ENCODE data around the gene FZR1. TPM values are rescaled to one million over a fixed set of nuclear protein-coding genes. Genes with fewer than 3 reads are reported as not detected.
A peak's percentile ranks its signal among the peaks of the same experiment; 100 is the strongest.

Gene FZR1
- 41.4 TPM for polyA plus RNA-seq (2013, experiment 1 of 2)
- polyA plus RNA-seq (2013, experiment 2 of 2) = 37.0 TPM

DNA sequence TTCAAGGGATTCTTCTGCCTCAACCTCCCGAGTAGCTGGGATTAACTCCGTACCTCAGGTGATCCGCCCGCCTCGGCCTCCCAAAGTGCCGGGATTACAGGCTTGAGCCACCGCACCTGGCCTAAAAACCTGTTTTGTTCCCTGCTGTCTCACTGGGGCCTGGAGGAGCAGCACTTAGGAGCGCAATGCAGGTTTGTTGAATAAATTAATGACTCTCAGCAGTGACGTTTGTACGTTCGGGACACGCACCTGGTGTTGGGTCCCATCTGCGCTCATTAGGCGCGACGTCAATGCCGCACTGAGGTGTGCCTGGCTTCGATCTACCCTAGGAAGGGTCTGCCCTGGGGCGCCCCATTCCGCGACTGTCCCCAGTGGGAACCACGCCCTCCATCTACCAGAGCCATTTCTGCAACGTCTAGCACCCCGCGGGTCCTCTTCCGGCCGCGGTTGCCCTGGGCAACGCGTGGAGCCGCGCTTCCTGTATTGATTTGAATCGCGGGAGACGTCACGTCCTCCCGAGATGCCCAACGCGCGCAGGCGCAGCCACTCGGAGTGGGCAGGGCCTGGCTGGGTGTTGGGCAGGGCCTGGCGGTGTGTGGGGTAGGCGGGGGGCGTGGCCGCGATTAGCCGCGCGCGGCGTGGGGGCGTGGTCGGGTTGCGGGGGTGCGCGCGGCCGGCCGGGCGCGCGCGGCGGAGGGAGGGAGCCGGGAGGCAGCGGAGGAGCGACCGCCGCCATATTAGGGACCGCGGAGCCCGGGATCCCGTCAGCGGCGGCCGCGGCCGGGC, at the start of gene FZR1:
FZR1 (plus strand) TSS at position 714 of the 786 bp plus-strand sequence. CDS start 16,679 bp downstream, outside the sequence.
- Histone ChIP-seq H3K27ac (replicated peaks; ENCODE audit: low read length) (peak within 1 kb of the TSS; percentile 47), H3K23ac (ENCODE audit: low read depth, low read length, poor library complexity) (peak within 1 kb of the TSS; percentile 85), H4K91ac (ENCODE audit: low read depth, low read length, poor library complexity) (no peak within 1 kb of the TSS), H3K27me3 (ENCODE audit: control insufficient read depth in 3 of 3, insufficient read depth in 3 of 3, low read depth in 1 of 3, low read length in 3 of 3) (no peaks in the 10 kb centered on the region), H3K36me3 (replicated peaks in 1 of 2; ENCODE audit: control insufficient read depth in 2 of 2, insufficient read depth in 2 of 2, low read length in 2 of 2) (peaks cover 17 to 31% of the 10 kb centered on the region in 2 donors), H3K79me1 (ENCODE audit: low read depth, low read length) (peaks cover 33% of the 10 kb centered on the region), H3K4me1 (ENCODE audit: control insufficient read depth in 2 of 2, insufficient read depth in 1 of 2, low read depth in 1 of 2, low read length in 2 of 2) (peaks cover 9 to 13% of the 10 kb centered on the region in 2 donors), H2BK12ac (ENCODE audit: low read length) (no peak within 1 kb of the TSS), H3K4me2 (ENCODE audit: insufficient read depth, low read length, poor library complexity, severe bottlenecking) (peak within 1 kb of the TSS; percentile 99), H3K14ac (ENCODE audit: low read length) (peak within 1 kb of the TSS; percentile 94), H4K8ac (ENCODE audit: low read depth, low read length) (peak within 1 kb of the TSS; percentile 86), H2BK15ac (ENCODE audit: low read length) (no peak within 1 kb of the TSS), H3K18ac (ENCODE audit: low read length) (peak within 1 kb of the TSS; percentile 95), H2AK5ac (ENCODE audit: low read depth, low read length) (peak within 1 kb of the TSS; percentile 97), H2AFZ (ENCODE audit: low read length) (peak within 1 kb of the TSS; percentile 90), H3K9me3 (replicated peaks in 1 of 2; ENCODE audit: control insufficient read depth in 2 of 2, insufficient read depth in 1 of 2, low read depth in 1 of 2, low read length in 2 of 2) (no peaks in the 10 kb centered on the region), H3K9ac (ENCODE audit: low read depth, low read length, poor library complexity) (peak within 1 kb of the TSS; percentile 99), H3K4me3 (ENCODE audit: low read length in 2 of 2) (peak within 1 kb of the TSS; percentile 90 to 92), H2BK120ac (ENCODE audit: low read depth, low read length) (peak within 1 kb of the TSS; percentile 97), H3K4ac (ENCODE audit: low read length) (no peak within 1 kb of the TSS), H2BK5ac (ENCODE audit: low read length) (peak within 1 kb of the TSS; percentile 90)
- peak; percentile 96 for DNase-seq (ENCODE audit: low spot score)
- no CpG with 5 or more reads among the region's 79 CpGs for WGBS, 2 donors (ENCODE audit: extremely low coverage in 2 of 2, insufficient read length in 2 of 2, insufficient replicate concordance in 1 of 2)

DNA sequence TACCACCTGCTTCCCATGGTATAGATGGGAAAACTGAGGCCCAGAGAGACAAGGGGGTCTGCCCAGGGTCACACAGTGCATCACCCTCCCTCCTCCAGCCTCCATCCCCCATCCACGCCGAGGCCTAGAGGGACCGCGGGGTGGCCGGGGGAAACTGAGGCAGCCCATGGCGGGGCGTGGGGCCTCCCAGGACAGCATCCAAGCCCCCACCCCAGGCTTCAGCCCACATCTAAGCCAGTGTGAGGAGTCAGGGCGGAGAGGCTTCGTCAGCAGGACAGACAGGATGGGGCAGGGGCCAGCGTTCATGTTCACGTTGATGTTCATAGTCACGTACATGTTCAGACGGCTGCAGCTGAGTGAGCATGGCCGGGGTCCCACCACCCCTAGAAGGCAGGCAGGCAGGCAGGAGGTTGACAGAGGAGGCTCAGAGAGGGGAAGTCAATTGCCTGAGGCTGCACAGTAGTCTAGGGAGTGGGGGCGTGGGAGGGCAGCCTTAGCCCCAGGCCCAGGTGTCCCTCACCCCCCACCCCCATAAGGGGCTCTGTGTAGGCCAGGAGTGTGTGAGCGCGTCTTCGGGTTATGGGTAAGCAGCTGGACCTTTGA, 49.1 kb upstream of the FZR1 start:
- Histone ChIP-seq H3K27me3 (ENCODE audit: control insufficient read depth in 3 of 3, insufficient read depth in 3 of 3, low read depth in 1 of 3, low read length in 3 of 3) (peaks cover 2 to 37% (median 8%) of the 10 kb centered on the region in 3 experiments), H3K9ac (ENCODE audit: low read depth, low read length, poor library complexity) (no peak overlapping the region), H2BK5ac (ENCODE audit: low read length) (peak overlapping the region; percentile 0), H3K9me3 (replicated peaks in 1 of 2; ENCODE audit: control insufficient read depth in 2 of 2, insufficient read depth in 1 of 2, low read depth in 1 of 2, low read length in 2 of 2) (no peaks in the 10 kb centered on the region), H3K36me3 (replicated peaks in 1 of 2; ENCODE audit: control insufficient read depth in 2 of 2, insufficient read depth in 2 of 2, low read length in 2 of 2) (peaks cover 0 to 3% of the 10 kb centered on the region in 2 donors), H3K4me3 (ENCODE audit: low read length in 2 of 2) (no peak overlapping the region), H2BK120ac (ENCODE audit: low read depth, low read length) (no peak overlapping the region), H3K27ac (replicated peaks; ENCODE audit: low read length) (no peak overlapping the region), H4K91ac (ENCODE audit: low read depth, low read length, poor library complexity) (no peak overlapping the region), H3K23ac (ENCODE audit: low read depth, low read length, poor library complexity) (peak overlapping the region; percentile 80), H2AFZ (ENCODE audit: low read length) (no peak overlapping the region), H2AK5ac (ENCODE audit: low read depth, low read length) (peak overlapping the region; percentile 4), H3K79me1 (ENCODE audit: low read depth, low read length) (peaks cover 3% of the 10 kb centered on the region), H3K4ac (ENCODE audit: low read length) (no peak overlapping the region), H3K18ac (ENCODE audit: low read length) (no peak overlapping the region), H3K14ac (ENCODE audit: low read length) (no peak overlapping the region), H4K8ac (ENCODE audit: low read depth, low read length) (no peak overlapping the region), H2BK12ac (ENCODE audit: low read length) (peak overlapping the region; percentile 58), H2BK15ac (ENCODE audit: low read length) (no peak overlapping the region), H3K4me1 (ENCODE audit: control insufficient read depth in 2 of 2, insufficient read depth in 1 of 2, low read depth in 1 of 2, low read length in 2 of 2) (peaks cover 13 to 18% of the 10 kb centered on the region in 2 donors), H3K4me2 (ENCODE audit: insufficient read depth, low read length, poor library complexity, severe bottlenecking) (no peak overlapping the region)
- no CpG with 5 or more reads among the region's 18 CpGs for WGBS, 2 donors (ENCODE audit: extremely low coverage in 2 of 2, insufficient read length in 2 of 2, insufficient replicate concordance in 1 of 2)
- DNase-seq (ENCODE audit: low spot score) = no peak

DNA sequence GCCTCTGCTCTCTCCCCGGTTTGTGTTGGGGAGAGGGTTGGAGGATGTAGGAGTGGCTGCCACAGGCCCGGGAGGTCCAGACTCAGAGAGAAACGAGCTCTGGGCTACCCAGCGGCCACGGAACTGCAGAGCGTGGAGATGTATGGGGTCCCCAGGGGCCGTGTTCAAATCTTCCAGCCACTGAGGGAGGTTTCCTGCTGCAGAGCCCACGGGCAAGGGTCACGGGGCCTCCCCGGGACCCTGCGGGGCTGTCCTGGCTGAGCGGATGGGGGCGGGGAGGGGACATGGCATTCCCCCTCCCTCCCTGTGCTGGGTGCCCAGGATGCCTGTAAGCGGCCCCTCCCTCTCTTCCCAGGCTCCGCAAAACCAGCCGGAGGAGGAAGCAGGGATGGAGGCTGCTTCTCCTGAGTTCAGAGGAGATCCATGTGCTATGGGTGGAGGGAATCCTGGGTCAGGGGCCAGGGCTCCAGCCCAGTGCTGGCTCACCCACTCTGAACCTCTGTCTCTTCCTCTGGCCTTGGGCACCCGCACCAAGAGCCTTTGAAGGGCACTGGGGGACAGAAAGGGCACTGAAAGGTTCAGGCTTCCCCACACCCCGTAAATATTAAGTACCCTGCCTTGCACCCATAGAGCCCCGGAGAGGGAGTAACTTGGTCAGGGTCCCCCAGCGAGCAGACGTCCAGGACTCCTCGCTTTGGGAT, 48.4 kb upstream of the FZR1 start:
- Histone ChIP-seq H3K4me3 (ENCODE audit: low read length in 2 of 2) (no peak overlapping the region), H2BK12ac (ENCODE audit: low read length) (no peak overlapping the region), H3K36me3 (replicated peaks in 1 of 2; ENCODE audit: control insufficient read depth in 2 of 2, insufficient read depth in 2 of 2, low read length in 2 of 2) (peaks cover 0 to 2% of the 10 kb centered on the region in 2 donors), H2BK120ac (ENCODE audit: low read depth, low read length) (no peak overlapping the region), H2AFZ (ENCODE audit: low read length) (peak overlapping the region; percentile 11), H3K79me1 (ENCODE audit: low read depth, low read length) (peaks cover 3% of the 10 kb centered on the region), H3K4ac (ENCODE audit: low read length) (no peak overlapping the region), H3K27me3 (ENCODE audit: control insufficient read depth in 3 of 3, insufficient read depth in 3 of 3, low read depth in 1 of 3, low read length in 3 of 3) (peaks cover 6 to 41% (median 12%) of the 10 kb centered on the region in 3 experiments), H3K14ac (ENCODE audit: low read length) (no peak overlapping the region), H3K9me3 (replicated peaks in 1 of 2; ENCODE audit: control insufficient read depth in 2 of 2, insufficient read depth in 1 of 2, low read depth in 1 of 2, low read length in 2 of 2) (peaks cover 0 to 2% of the 10 kb centered on the region in 2 donors), H4K91ac (ENCODE audit: low read depth, low read length, poor library complexity) (no peak overlapping the region), H3K4me1 (ENCODE audit: control insufficient read depth in 2 of 2, insufficient read depth in 1 of 2, low read depth in 1 of 2, low read length in 2 of 2) (peaks cover 13 to 18% of the 10 kb centered on the region in 2 donors), H3K27ac (replicated peaks; ENCODE audit: low read length) (no peak overlapping the region), H3K9ac (ENCODE audit: low read depth, low read length, poor library complexity) (no peak overlapping the region), H2BK15ac (ENCODE audit: low read length) (peak overlapping the region; percentile 75), H2BK5ac (ENCODE audit: low read length) (peak overlapping the region; percentile 0), H3K23ac (ENCODE audit: low read depth, low read length, poor library complexity) (no peak overlapping the region), H2AK5ac (ENCODE audit: low read depth, low read length) (peak overlapping the region; percentile 4), H4K8ac (ENCODE audit: low read depth, low read length) (no peak overlapping the region), H3K4me2 (ENCODE audit: insufficient read depth, low read length, poor library complexity, severe bottlenecking) (peak overlapping the region; percentile 11), H3K18ac (ENCODE audit: low read length) (peak overlapping the region; percentile 85)
- DNase-seq (ENCODE audit: low spot score) = no peak
- WGBS, 2 donors (ENCODE audit: extremely low coverage in 2 of 2, insufficient read length in 2 of 2, insufficient replicate concordance in 1 of 2) = no CpG with 5 or more reads among the region's 22 CpGs
